HG03196 (cell line): ENCODE results near the gene MPL.

Experiments
- ATAC-seq: cut with Tn5 transposase; IDR thresholded peaks from one replicate; pipeline ENCODE4 v1.9.1; 2021; ENCODE audit not compliant: unreplicated experiment

MPL gene

GRCh38 chr1:43337588-43337987 lies at the start of gene MPL:
Gene MPL, plus strand, starts transcription at chr1:43337818. Its CDS starts 31 bp downstream, at chr1:43337849.
- ATAC-seq: no peak

GRCh38 chr1:43288058-43288784 lies 49.4 kb upstream of the MPL start:
- no peak for ATAC-seq

GRCh38 chr1:43288785-43289706 lies 48.6 kb upstream of the MPL start:
- no peak for ATAC-seq

DNA sequence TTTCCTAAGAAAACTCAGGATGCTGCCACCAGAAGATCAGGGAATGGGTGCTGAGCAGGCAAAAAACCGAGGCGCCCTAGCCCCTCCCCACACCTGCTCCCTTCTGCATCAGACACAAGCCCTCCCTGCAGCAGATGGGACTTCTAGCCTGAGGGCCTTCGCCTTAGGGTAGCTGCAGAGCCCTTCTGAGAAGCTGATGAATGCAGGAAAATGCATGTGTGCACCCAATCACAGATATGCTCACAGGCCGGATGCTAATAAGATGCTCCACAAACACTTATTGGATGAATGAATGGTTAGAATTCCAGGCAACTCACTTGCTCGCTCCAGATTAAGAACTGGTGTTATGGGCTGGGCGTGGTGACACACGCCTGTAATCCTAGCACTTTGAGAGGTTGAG lies 45.4 kb upstream of the MPL start:
- ATAC-seq: no peak

DNA sequence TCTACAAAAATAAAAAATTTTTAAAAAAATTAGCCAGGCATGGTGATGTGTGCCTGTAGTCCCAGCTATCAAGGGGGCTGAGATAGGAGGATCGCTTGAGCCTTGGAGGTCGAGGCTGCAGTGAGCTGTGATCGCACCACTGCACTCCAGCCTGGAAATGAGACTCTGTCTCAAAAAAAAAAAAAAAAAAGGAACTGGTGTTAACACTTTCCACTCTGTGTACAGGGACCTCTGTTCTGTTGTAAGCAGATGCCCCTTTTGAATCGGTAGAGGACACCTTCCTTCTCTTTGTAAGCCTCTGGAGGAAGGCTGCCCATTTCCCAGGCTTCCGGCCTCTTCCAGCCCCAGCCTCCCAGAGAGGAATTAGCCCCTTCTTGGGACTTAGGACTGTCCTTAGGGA lies 44.9 kb upstream of the MPL start:
- ATAC-seq: no peak

DNA sequence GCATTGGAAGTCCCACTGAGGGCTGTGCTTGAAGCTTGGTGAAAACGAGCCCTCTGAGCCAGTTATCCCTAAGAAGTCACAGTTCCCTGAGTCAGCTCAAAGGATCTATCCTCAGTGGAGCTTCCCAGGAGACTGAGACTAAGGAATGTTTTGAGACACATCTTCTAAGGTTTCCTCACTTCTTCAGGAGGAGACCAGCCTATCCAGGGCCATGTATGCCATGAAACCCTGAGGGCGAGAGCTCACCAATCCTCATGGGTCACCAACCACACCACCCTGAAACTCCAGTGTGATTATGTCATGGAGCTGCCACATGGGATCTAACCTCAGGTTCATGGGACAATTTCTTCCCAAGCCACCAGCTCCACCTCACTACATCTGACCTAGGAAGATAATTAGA lies 44.4 kb upstream of the MPL start:
- no peak for ATAC-seq

GRCh38 chr1:43293896-43294760 lies 43.5 kb upstream of the MPL start:
- no peak for ATAC-seq

- no peak for ATAC-seq
Observed at GRCh38 chr1:43294761-43295160, 42.9 kb upstream of the MPL start.

- ATAC-seq: no peak
Observed at GRCh38 chr1:43296207-43296606, 41.4 kb upstream of the MPL start.

GRCh38 chr1:43298055-43298454 lies 39.6 kb upstream of the MPL start:
- no peak for ATAC-seq

DNA sequence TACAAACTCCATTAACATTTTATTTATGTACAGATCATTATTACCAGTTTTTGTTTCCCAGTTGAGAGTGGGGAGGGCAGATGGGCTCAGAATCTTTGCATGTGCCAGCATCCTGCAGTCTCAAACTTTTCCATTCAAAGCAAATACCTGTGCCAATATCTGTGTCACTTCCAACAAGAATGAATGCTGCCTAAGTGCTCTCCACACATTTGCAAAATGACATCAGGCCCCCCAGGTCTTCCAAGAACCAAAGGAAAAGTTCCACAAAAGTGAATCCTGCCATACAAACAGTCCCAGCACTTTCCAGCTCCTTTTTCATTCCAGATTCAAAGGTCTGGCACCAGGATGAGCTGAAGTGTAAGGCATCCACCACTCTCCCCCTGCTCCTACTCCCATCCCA lies 38.5 kb upstream of the MPL start:
- no peak for ATAC-seq

DNA sequence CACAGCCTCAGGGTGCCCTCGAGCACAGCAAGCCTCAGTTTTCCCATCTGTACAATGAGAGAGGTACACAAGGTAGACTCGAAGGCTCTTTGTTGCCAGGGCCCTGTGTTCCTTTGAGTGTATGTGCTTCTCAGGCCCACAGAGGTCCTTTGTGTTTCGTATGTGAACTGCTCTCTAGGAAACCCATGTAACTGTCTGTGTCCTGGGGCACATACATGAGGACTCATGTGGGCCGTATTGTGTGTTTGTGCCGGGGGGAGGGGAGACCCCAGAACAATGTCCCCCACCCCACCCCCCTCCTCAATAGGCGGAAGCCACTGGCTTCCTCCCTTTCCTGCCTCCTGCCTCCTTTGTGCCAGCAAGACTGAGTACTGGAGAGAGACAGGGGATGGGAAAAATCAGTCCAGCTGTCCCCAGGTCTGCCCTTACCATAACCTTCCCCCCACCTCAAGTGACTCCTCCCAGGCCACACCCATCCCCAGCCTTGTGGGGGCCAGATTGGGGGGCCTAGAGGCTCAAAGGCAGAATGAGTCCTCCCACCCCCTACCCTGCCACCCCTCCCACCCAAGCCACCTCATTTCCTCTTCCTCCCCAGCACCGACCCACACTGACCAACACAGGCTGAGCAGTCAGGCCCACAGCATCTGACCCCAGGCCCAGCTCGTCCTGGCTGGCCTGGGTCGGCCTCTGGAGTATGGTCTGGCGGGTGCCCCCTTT lies 37.1 kb upstream of the MPL start, which contains the start of gene TIE1:
Gene TIE1, plus strand, starts transcription at position 605 of the 717 bp plus-strand sequence. Its CDS starts 90 bp downstream, at position 695.
- no peak for ATAC-seq

- no peak for ATAC-seq
Observed at GRCh38 chr1:43302201-43302600, 35.4 kb upstream of the MPL start.

DNA sequence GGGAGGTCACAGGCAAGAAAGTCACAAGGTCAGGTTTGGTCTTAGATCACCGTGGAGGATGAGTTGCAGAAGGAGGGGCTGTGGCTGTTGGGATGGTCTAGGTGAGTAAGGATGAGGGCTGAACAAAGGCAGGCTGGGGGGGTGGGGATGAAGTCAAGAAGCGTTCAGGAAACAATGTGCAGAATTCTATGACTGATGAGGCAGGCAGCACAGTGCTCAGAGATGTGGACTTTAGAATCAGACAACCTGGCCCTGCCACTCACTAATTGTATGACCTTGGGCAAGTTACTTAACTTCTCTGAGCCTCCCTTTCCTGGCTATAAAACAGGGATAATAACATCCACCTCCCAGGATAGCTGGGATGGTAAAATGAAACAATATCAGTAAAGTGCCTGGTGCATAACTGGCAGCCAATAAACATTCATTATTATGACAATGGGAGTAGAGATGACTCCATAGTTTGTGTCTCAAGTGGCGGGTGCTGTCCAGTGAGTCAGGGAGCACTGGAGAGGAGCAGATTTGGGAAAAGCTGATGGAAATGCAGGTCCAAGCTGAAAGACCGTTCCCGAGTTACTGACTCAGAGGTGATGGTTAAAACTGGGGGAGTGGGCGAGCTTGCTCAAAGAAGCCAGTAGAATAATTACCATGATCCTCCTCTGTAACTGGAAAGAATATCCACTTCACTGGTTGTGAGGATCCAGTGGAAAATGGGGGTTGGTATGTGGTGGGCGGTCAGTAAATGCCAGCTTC lies 34.7 kb upstream of the MPL start:
- no peak for ATAC-seq

DNA sequence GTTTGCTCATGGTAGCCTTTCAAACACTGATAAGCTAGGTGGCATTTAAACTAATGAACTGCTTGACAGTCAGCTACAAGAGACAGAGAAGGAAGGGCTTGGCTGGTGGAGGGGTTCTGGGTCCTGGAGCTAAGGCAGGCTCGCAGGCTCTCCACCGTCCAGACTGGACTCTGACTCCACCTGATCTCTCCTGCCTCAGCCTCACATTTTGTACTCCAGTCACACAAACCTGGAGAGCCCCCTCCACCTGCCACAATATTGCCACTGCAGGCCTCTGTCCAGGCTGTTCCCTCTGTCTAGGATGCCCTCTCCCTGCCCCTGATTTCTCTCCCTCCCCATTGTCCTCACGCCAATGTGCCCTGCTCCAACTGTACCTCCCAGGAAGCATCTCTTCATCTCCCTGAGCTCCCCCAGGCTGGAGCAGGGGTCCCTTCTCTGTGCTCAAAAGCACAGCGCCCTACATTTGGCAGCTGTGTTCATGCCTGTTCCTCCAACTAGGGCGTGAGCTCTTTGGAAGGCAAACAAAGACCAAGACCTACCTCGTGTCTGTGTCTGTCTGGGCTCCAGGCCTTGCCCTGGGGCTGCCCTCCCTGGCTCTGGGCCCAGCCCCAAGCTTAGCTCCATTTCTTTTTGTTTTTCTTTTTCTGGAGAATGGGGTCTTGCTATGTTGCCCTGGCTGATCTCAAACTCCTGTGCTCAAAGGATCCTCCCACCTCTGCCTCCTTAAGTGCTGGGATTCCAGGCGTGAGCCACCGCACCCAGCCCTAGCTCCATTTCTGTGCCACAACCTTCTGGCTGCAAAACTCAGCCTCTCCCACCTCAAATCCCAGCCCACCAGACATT lies 33.9 kb upstream of the MPL start:
- ATAC-seq: no peak

DNA sequence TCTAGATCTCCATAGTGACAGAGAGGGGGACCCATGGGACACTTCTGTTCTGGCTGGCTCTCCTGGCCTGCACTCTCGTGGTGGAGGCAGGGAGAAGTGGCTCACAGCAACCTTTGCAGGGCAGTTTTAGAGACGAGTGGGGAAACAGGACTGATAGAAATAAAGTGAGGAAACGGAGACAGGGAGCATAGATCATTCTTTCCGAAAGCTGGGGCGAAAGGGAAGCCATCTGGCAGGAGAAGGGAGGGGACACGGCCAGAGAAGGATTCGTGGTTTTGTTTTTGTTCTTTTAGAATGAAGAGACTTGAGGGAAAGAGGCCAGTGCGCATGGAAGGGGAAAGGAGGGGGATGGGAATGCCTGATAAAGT lies 33.3 kb upstream of the MPL start:
- no peak for ATAC-seq

DNA sequence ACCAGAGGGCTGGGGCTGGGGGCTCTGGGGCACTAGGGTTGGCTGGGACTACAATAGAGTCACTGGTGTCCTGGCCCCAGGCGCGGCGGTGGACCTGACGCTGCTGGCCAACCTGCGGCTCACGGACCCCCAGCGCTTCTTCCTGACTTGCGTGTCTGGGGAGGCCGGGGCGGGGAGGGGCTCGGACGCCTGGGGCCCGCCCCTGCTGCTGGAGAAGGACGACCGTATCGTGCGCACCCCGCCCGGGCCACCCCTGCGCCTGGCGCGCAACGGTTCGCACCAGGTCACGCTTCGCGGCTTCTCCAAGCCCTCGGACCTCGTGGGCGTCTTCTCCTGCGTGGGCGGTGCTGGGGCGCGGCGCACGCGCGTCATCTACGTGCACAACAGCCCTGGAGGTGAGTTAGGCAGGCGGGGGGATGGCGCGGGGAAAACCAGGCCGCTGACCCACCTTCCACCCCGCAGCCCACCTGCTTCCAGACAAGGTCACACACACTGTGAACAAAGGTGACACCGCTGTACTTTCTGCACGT lies 32.8 kb upstream of the MPL start:
- ATAC-seq: no peak

GRCh38 chr1:43305461-43305860 lies 32.2 kb upstream of the MPL start:
- no peak for ATAC-seq
